GM04504 (cell line): ENCODE measurements around the gene MREG.
"Not testable (repeated sequence)": the region's sequence is repeated elsewhere in the genome, so short reads cannot be mapped to it uniquely, and the experiment has no call there.

ENCODE experiments used
- DNase-seq: peaks from one replicate; pipeline ENCODE4 v3.0.0-alpha.2; 2012; ENCODE audit warnings: low read depth

The MREG gene

DNA sequence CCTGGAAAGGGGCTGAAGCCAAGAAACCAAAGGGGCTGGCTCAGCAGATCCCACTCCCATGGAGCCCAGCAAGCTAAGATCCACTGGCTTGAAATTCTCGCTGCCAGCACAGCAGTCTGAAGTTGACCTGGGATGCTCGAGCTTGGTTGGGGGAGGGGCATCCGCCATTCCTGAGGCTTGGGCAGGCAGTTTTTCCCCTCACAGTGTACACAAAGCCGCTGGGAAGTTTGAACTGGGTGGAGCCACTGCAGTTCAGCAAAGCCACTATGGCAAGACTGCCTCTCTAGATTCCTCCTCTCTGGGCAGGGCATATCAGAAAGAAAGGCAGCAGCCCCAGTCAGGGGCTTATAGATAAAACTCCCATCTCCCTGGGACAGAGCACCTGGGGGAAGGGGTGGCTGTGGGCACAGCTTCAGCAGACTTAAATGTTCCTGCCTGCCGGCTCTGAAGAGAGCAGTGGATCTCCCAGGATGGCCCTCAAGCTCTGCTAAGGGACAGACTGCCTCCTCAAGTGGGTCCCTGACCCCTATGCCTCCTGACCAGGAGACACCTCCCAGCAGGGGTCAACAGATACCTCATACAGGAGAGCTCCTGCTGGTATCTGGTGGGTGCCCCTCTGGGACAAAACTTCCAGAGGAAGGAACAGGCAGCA lies 24.7 kb downstream of the MREG start:
- DNase-seq = not testable (repeated sequence)

DNA sequence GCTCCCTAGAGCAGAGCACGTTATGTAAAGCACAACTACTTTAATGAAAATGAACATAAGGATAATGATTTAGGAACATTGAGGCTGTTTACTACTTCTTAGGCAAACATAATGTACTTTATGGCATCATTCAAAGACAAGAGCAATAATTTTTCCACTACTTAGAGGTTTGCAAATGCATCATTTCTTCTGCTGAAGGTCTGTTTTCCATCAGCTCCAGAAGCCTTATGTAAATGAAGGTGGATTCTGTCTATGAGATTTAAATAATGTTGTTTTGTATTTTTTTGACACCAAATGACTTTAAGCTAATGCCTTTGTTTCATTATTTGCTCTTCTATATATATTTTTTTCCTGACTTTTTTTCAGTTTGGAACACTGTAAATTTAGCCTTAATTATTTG lies 28.1 kb downstream of the MREG start:
- no peak for DNase-seq

DNA sequence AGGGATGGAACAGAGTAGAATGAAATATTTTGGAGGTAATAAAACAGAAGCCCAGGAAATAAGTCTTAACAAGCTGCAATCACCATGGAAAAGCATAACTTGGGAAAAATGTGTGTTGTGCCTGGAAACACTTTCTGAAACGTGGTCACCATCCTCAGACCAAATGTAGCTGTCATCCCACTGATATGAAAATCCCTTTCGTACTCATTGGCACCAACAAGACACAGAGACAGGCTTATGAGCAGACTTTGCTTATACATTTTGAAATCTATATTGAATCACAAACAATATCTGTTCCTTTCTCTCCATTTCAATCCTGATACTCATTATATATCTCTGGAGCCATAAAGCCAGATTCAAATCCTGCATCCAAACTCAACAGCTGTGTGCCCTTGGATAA lies 28.7 kb downstream of the MREG start:
- no peak for DNase-seq

GRCh38 chr2:215983581-215984351 lies 29.6 kb downstream of the MREG start:
- DNase-seq = no peak

GRCh38 chr2:215982465-215982875 lies 30.9 kb downstream of the MREG start:
- peak; percentile 52 for DNase-seq

DNA sequence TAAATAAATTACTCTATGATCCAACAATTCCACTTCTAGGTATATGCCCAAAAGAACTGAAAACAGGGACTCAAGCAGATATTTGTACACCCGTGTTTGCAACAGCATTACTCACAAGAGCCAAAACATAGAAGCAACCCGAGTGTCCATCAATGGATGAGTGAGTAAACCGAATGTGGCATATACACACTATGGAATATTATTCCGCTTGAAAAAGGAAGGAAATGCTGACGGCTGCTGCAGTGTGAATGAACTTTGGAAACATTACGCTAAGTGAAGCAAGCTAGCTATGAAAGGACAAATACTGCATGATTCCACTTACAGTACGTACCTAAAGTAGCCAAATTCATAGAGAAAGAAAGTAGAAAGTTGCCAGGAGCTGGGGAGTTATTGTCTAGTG lies 32.2 kb downstream of the MREG start:
- no peak for DNase-seq

DNA sequence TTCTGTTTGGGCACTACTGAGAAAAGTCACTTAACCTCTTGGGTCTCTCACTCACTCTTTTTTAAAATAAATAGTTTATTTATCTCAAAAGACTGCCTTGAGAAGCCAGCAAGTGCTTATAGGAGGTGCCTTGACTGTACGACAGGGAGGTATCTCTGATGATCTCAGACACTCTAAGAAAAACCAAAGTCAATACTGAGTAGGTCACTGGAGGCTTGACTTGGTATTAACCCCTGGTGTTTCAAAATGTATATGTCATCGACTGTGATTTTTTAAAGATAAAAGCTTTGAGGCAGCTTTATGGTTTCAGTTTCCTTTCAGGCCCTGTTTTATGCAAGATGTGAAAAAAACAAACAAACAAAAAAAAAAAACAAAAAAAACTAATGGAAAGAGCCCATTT lies 33.7 kb downstream of the MREG start:
- DNase-seq = no peak

DNA sequence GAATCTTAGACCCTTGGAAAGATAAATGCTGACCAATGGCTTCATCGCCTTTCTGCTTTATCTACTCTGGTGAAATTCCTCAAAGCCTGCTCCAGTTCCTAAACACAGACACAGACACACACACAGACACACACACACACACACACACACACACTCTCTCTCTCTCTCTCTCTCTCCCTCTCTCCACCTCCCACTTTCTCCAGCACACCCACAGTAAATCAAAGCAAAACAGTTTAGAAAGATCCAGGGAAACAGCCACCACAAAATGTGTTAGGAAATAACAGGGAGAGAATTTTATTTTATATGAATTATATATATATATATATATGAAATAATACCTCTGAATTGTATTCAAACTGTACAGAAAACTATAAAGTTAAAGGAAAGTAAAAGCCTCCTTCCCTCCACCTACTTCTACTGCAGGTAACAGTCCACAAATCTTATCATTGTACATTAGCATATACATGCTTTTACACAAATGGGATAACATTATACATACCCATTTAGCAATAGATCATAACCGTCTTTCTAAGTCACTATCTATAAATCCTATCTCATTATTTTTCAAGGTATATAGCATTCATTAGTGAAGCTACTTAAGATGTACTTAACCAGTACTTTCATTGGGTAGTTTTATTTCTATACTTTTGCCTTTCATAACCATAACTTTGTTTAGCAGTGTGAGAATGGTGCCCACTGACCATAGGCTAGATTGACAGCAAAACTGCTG lies 38.5 kb downstream of the MREG start:
- no peak for DNase-seq

DNA sequence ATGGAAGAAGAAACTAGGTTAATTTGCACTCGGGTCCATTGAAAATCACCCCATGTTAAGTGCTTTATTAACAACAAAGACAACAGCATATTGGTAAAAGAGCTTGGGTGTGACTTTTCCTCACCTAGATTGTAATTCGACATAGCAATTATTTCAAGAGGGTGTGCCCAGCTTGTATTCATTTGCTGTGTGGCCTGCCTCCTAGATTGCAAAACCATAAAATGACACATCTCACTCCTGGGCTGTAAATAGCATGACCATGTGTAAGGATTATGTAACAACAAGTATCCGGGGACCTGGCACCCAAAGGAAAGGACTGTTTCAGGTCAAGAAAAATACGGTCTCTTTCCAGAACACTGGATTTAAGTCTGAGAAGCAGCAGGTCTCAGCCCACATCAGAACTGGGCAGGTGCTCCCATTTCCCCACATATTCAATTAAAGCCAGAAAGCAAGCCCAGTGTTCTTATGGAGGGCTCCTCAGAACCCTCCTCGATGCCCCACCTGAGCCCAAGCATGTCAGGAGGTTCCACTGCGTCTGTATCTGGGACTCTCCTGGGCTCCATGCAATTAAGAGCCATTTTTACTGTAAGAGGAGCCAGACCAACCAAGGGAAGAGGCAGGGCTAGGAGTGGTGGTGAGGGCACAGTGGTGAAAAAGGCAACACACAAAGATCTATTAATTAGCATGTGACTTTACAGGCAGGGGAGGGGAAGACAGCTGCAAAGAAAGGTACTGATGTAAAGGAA lies 39.2 kb downstream of the MREG start:
- peak; percentile 46 for DNase-seq

DNA sequence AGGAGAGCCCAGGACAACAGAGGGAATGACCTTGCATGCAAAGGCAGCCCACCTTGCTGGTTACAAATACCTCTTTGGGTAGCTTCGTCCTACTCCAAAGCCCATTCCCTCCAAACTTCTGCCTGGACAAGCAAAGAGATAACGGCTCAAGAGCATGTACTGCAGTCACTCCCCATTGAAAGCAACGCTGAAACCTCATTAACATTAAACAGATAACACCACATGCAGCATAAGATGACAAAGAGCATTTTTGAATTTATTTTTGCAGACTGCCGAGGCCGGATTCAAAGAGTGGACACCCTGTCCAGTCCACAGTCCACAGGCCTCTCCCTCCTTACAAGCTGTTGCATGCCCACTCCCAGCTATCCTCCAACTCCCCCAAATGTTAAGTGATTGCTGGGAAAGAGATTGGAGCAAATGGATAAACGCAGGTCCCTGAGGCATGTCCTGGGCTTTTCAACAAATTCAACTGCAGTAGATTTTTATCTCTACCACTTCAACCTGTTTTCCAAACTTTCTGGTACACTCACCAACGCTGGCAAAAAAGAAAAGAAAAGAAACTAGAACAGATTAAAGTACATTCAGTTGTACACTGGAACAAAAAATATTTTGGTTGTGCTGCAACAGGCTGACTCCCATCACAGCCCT lies 40.1 kb downstream of the MREG start:
- DNase-seq = no peak

DNA sequence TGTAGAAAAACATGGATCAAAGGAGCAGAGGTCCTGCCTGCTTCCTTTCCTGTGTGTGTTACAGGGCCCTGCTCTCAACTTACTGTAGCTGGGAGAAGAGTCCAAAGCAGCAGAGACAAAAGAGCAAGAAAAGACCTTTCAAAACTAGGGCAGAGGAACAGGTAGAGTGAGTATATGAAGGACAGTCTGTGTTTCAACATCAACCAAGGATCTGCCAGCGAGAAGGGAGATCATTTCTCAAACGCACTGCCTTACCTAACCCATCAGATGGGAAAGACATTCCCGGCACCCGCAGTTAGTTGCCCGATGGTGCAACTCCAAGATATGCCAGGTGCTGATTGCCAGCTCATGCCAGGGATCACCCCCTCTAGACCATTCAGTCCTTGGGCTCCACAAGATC lies 41.7 kb downstream of the MREG start:
- DNase-seq = no peak

DNA sequence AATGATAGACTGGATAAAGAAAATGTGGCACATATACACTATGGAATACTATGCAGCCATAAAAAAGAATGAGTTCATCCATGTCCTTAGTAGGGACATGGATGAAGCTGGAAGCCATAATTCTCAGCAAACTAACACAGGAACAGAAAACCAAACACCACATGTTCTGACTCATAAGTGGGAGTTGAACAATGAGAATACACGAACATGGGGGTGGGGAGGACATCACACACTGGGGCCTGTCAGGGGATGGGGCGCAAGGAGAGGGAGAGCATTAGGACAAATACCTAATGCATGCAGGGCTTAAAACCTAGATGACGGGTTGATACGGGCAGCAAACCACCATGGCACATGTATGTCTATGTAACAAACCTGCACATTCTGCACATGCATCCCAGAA lies 42.5 kb downstream of the MREG start:
- not testable (repeated sequence) for DNase-seq

GRCh38 chr2:215970425-215970824 lies 42.9 kb downstream of the MREG start:
- DNase-seq = no peak

DNA sequence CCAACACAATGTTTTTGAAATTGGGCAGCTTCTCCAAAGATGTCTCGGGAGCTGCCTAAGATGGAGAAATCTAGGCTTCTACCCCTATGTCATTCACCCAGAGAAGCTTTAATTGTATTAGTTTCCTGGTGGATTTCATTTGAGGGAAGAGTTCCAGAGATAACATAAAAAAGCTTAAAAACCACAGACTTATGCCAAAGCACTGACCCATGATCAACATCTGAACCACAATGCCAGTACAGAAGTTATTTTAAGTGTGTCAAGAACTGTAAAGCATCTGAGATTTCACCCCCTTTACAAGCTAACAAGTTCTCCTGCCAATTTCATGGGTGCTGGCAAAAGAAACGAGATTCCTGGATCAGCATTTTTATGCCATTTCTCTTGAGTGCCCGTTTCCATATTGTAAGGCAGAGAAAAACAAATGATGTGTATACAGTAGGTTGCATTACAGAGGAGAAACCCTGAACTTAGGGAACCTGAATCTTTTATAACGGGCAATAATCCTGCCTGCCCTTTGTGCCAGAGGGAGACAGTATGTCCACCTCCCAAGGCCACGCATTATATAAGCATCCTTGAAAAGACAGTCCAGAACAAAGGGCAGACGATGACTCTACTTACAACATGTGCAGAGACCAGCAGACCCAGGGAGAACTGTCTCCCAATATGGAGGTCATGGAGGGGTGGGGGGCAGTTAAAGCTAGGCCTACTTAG lies 44.1 kb downstream of the MREG start:
- no peak for DNase-seq

DNA sequence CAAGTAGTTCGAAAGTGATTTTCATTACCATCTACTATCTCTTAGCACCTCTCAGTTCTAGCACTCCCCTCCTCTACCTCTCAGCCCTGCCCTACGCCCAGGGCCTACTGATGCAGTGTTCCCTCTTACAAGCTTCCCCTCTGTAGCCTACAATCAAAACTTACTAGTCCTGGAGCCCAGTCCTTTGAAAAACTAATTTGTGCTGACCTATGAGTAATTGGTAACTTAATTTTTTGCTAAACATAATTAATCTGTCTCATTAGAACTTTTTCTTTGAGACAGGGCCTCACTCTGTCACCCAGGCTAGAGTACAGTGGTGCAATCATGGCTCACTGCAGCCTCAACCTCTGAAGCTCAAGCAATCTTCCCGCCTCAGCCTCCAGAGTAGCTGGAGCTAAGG lies 44.9 kb downstream of the MREG start:
- no peak for DNase-seq

- DNase-seq = no peak
These were observed 45.6 kb downstream of the MREG start for GRCh38 chr2:215967590-215968378.

DNA sequence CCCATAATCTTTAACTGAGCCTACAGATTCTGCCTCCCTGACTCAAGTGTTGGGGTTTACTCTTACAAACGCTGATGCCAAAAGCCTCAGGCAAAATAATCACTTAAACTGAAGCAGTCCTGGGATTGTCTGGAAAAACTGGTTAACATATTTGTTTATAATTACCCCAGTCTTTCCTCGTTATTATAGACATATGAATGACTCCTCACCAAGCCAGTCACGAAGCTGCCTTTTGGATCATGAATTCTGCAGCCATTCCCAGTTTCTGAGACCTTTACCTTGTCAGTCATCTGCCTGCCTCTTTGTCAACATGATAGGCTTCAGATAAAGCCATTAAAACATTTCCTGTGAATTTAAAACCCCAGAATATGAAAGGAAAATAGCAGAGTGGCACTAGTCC lies 46.4 kb downstream of the MREG start:
- DNase-seq = no peak

GRCh38 chr2:215966274-215966673 lies 47.1 kb downstream of the MREG start:
- no peak for DNase-seq

- DNase-seq = no peak
These were observed 47.7 kb downstream of the MREG start for GRCh38 chr2:215965532-215966165.

DNA sequence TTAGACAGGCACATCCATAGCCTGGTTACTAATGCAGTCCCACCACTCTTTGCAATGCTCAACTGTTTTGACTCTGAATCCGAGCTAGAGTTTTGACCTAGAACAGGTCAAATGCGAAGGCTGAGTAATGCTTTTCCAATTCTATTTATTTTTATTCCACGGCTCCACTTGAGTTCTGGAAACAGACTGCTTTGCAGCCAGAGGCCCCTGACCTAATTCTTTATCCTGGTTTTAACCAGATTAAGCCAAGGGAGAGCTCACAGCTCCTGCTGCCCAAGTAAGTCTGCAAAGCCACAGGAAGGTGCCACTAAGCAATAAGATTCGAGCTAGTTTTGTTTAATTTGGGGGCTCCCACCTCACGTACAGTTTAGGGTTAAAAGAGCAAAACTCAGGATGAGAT lies 51.4 kb downstream of the MREG start:
- DNase-seq = no peak
